HG02610 (cell line): ENCODE results near the gene KRTAP1-1.
"Not testable (repeated sequence)": the region's sequence is repeated elsewhere in the genome, so short reads cannot be mapped to it uniquely, and the experiment has no call there.

ENCODE experiments used
- ATAC-seq: cut with Tn5 transposase; IDR thresholded peaks from one replicate; pipeline ENCODE4 v1.9.1; 2021; ENCODE audit warnings: mild to moderate bottlenecking, moderate library complexity; ENCODE audit not compliant: unreplicated experiment

KRTAP1-1 gene

GRCh38 chr17:41040783-41041571 is at the start of gene KRTAP1-1:
KRTAP1-1 (minus strand) TSS chr17:41041450; CDS start chr17:41041397, 53 bp downstream.
- ATAC-seq = not testable (repeated sequence)

GRCh38 chr17:41088760-41089352 is 47.6 kb upstream of the KRTAP1-1 start:
- not testable (repeated sequence) for ATAC-seq

- not testable (repeated sequence) for ATAC-seq
Measured at GRCh38 chr17:41084100-41084856, 43.0 kb upstream of the KRTAP1-1 start, which contains the start of gene KRTAP4-7. KRTAP4-7 (plus strand) TSS chr17:41084150; CDS start chr17:41084207, 57 bp downstream.

- not testable (repeated sequence) for ATAC-seq
Measured at GRCh38 chr17:41083427-41083826, 42.2 kb upstream of the KRTAP1-1 start.

GRCh38 chr17:41082626-41083025 is 41.4 kb upstream of the KRTAP1-1 start:
- no peak for ATAC-seq

GRCh38 chr17:41076788-41077187 is 35.5 kb upstream of the KRTAP1-1 start:
- no peak for ATAC-seq

- ATAC-seq = no peak
Measured at GRCh38 chr17:41073676-41074075, 32.4 kb upstream of the KRTAP1-1 start.

GRCh38 chr17:41071606-41072360 is 30.5 kb upstream of the KRTAP1-1 start:
- ATAC-seq = no peak

GRCh38 chr17:41069031-41069430 is 27.8 kb upstream of the KRTAP1-1 start:
- ATAC-seq = no peak

GRCh38 chr17:41067281-41067680 is 26.0 kb upstream of the KRTAP1-1 start:
- ATAC-seq = no peak

- ATAC-seq = no peak
Measured at GRCh38 chr17:41065829-41066624, 24.8 kb upstream of the KRTAP1-1 start, which contains the start of gene KRTAP2-4. KRTAP2-4 (minus strand) TSS chr17:41065879; CDS start chr17:41065845, 34 bp downstream.

GRCh38 chr17:41065016-41065689 is 23.9 kb upstream of the KRTAP1-1 start:
- ATAC-seq = not testable (repeated sequence)

- no peak for ATAC-seq
Measured at GRCh38 chr17:41064301-41064700, 23.1 kb upstream of the KRTAP1-1 start.

GRCh38 chr17:41063449-41063848 is 22.2 kb upstream of the KRTAP1-1 start:
- no peak for ATAC-seq

GRCh38 chr17:41061964-41062363 is 20.7 kb upstream of the KRTAP1-1 start:
- ATAC-seq = no peak

- no peak for ATAC-seq
Measured at GRCh38 chr17:41060052-41060604, 18.9 kb upstream of the KRTAP1-1 start, which contains the start of gene KRTAP2-3. KRTAP2-3 (minus strand) TSS chr17:41060114; CDS start chr17:41060050, 64 bp downstream.

- ATAC-seq = not testable (repeated sequence)
Measured at GRCh38 chr17:41059276-41060051, 18.2 kb upstream of the KRTAP1-1 start.

GRCh38 chr17:41058741-41059140 is 17.5 kb upstream of the KRTAP1-1 start:
- no peak for ATAC-seq
